H1 (cell line): ENCODE data around the gene KPNA6. TPM values are rescaled to one million over a fixed set of nuclear protein-coding genes. Genes with fewer than 3 reads are reported as not detected.

Experiments
- CTCF ChIA-PET: fragments of 300-600 bp; sonication (Branson Sonifier 250); formaldehyde crosslinking; loops from one replicate; lab custom pipeline; 2021; ENCODE audit not compliant: partially characterized antibody; lab: Charles Lee
- POLR2A ChIA-PET: fragments of 300-600 bp; sonication (Branson Sonifier 250); formaldehyde crosslinking; loops from one replicate; lab custom pipeline; 2021; ENCODE audit warnings: inconsistent platforms; ENCODE audit not compliant: partially characterized antibody; lab: Charles Lee
- DNase-seq, 2 experiments: peaks; one replicate each; pipeline versions ENCODE4 v3.0.0 to v3.0.0-alpha.2; 2010 to 2022; ENCODE audit warnings: low spot score in 2 of 2, low read depth in 1 of 2, mixed read lengths in 1 of 2
- FAIRE-seq: peaks from 2 replicates; lab custom pipeline; 2011; peaks lifted over from hg19 to GRCh38; lab: Jason Lieb, UNC
- H2AFZ ChIP-seq: 2 replicates; pipeline ENCODE4 v1.8.1; 2012; ENCODE audit warnings: low read length, inconsistent platforms
- H2AK5ac ChIP-seq: 2 replicates; pipeline ENCODE4 v1.6.1; 2013; ENCODE audit warnings: low read depth, low read length
- H2BK120ac ChIP-seq: replicated peaks from 2 replicates; pipeline ENCODE3; 2013; ENCODE audit warnings: low read depth, low read length, inconsistent platforms
- H2BK12ac ChIP-seq: 2 replicates; pipeline ENCODE4 v1.6.1; 2013; ENCODE audit warnings: low read depth, low read length
- H2BK15ac ChIP-seq: 2 replicates; pipeline ENCODE4 v1.6.1; 2013; ENCODE audit warnings: low read length
- H2BK20ac ChIP-seq: 2 replicates; pipeline ENCODE4 v1.6.1; 2013; ENCODE audit warnings: low read length
- H2BK5ac ChIP-seq: 2 replicates; pipeline ENCODE4 v1.6.1; 2013; ENCODE audit warnings: low read depth, low read length
- H3K14ac ChIP-seq: 2 replicates; pipeline ENCODE4 v1.6.1; 2013; ENCODE audit warnings: inconsistent platforms; ENCODE audit not compliant: insufficient read length
- H3K18ac ChIP-seq: 2 replicates; pipeline ENCODE4 v1.6.1; 2013; ENCODE audit warnings: low read length; ENCODE audit errors: extremely low read depth
- H3K23ac ChIP-seq: 2 replicates; pipeline ENCODE4 v1.6.1; 2013; ENCODE audit warnings: inconsistent platforms; ENCODE audit not compliant: insufficient read length
- H3K23me2 ChIP-seq: 2 replicates; pipeline ENCODE4 v1.6.1; 2013; ENCODE audit warnings: low read depth, low read length
- H3K27ac ChIP-seq: 2 replicates; pipeline ENCODE4 v1.6.1; 2011; ENCODE audit warnings: low read depth, low read length, inconsistent platforms
- H3K27me3 ChIP-seq, 4 experiments: replicated peaks in 1 of 4; 1 replicate in 1 of 4; 2 replicates in 3 of 4; pipeline versions ENCODE4 v1.6.1 to v1.8.1; 2011 to 2013; ENCODE audit warnings: low read length in 3 of 4, mild to moderate bottlenecking in 3 of 4, inconsistent platforms in 2 of 4, mixed read lengths in 2 of 4, moderate library complexity in 1 of 4; ENCODE audit not compliant: control insufficient read depth in 3 of 4, insufficient read depth in 3 of 4; ENCODE audit errors: extremely low read depth in 1 of 4
- H3K36me3 ChIP-seq, 4 experiments: 2 replicates each; pipeline versions ENCODE4 v1.6.1 to v1.8.1; 2011 to 2013; ENCODE audit warnings: mild to moderate bottlenecking in 4 of 4, low read length in 3 of 4, moderate library complexity in 2 of 4, control low read depth in 1 of 4, inconsistent platforms in 1 of 4; ENCODE audit not compliant: insufficient read depth in 4 of 4, control insufficient read depth in 2 of 4
- H3K4ac ChIP-seq: replicated peaks from 2 replicates; pipeline ENCODE3; 2013; ENCODE audit warnings: low read length, low read depth, mixed read lengths, inconsistent platforms; ENCODE audit not compliant: insufficient read length
- H3K4me1 ChIP-seq, 4 experiments: replicated peaks in 1 of 4; 1 replicate in 1 of 4; 2 replicates in 3 of 4; pipeline versions ENCODE4 v1.6.1 to v1.8.1; 2011 to 2013; ENCODE audit warnings: low read length in 3 of 4, inconsistent platforms in 2 of 4, mixed read lengths in 1 of 4; ENCODE audit not compliant: insufficient read depth in 4 of 4, control insufficient read depth in 3 of 4
- H3K4me2 ChIP-seq, 2 experiments: 2 replicates each; pipeline versions ENCODE4 v1.6.1 to v1.8.1; 2011 to 2013; ENCODE audit warnings: low read depth in 2 of 2, low read length in 2 of 2, control low read depth in 1 of 2, inconsistent platforms in 1 of 2, mild to moderate bottlenecking in 1 of 2; ENCODE audit not compliant: insufficient read depth in 1 of 2
- H3K4me3 ChIP-seq, 4 experiments: fragments of 200-600, 300-600 bp in 1 of 4; sonication (generic), shearing (Covaris generic), sonication (Bioruptor Twin) in 1 of 4; 2 replicates each; pipeline versions ENCODE4 v1.5.1 to v1.8.1; 2011 to 2016; ENCODE audit warnings: low read length in 4 of 4, low read depth in 3 of 4, control low read depth in 2 of 4, inconsistent platforms in 2 of 4, mild to moderate bottlenecking in 2 of 4, mixed read lengths in 1 of 4, moderate library complexity in 1 of 4; ENCODE audit not compliant: insufficient read depth in 2 of 4; ENCODE audit errors: extremely low read depth in 1 of 4
- H3K56ac ChIP-seq: replicated peaks from 2 replicates; pipeline ENCODE3; 2013; ENCODE audit warnings: low read depth, mild to moderate bottlenecking, mixed read lengths, low read length, inconsistent platforms; ENCODE audit not compliant: insufficient read length
- H3K79me1 ChIP-seq: 2 replicates; pipeline ENCODE4 v1.6.1; 2013; ENCODE audit warnings: low read depth, low read length, control low read depth
- H3K79me2 ChIP-seq, 2 experiments: 2 replicates each; pipeline versions ENCODE4 v1.6.1 to v1.8.1; 2012 to 2013; ENCODE audit warnings: low read length in 2 of 2, mild to moderate bottlenecking in 2 of 2, inconsistent platforms in 1 of 2; ENCODE audit not compliant: insufficient read depth in 2 of 2, control insufficient read depth in 1 of 2
- H3K9ac ChIP-seq, 4 experiments: replicated peaks in 1 of 4; 1 replicate in 1 of 4; 2 replicates in 3 of 4; pipeline versions ENCODE4 v1.6.1 to v1.8.1; 2011 to 2013; ENCODE audit warnings: low read depth in 3 of 4, low read length in 3 of 4, control low read depth in 2 of 4, mild to moderate bottlenecking in 2 of 4, moderate library complexity in 2 of 4, inconsistent platforms in 1 of 4; ENCODE audit errors: extremely low read depth in 1 of 4
- H3K9me3 ChIP-seq, 2 experiments: 2 replicates each; pipeline versions ENCODE4 v1.6.1 to v1.8.1; 2012 to 2013; ENCODE audit warnings: mild to moderate bottlenecking in 2 of 2, moderate library complexity in 2 of 2, control low read depth in 1 of 2, inconsistent platforms in 1 of 2, low read depth in 1 of 2, low read length in 1 of 2, mixed read lengths in 1 of 2; ENCODE audit not compliant: insufficient read depth in 2 of 2
- H4K20me1 ChIP-seq, 2 experiments: replicated peaks in 1 of 2; 2 replicates each; pipeline versions ENCODE3 to v1.8.1; 2011 to 2013; ENCODE audit warnings: inconsistent platforms in 2 of 2, low read length in 2 of 2, mild to moderate bottlenecking in 1 of 2; ENCODE audit not compliant: insufficient read depth in 2 of 2, control insufficient read depth in 1 of 2
- H4K5ac ChIP-seq: 2 replicates; pipeline ENCODE4 v1.6.1; 2013; ENCODE audit warnings: low read length, low read depth, mixed read lengths, inconsistent platforms; ENCODE audit not compliant: insufficient read length
- H4K8ac ChIP-seq: 2 replicates; pipeline ENCODE4 v1.8.0; 2013; ENCODE audit warnings: mild to moderate bottlenecking, moderate library complexity, low read length, inconsistent platforms; ENCODE audit not compliant: insufficient read depth; ENCODE audit errors: extremely low read depth
- H4K91ac ChIP-seq: replicated peaks from 2 replicates; pipeline ENCODE3; 2013; ENCODE audit warnings: low read length, mixed read lengths, inconsistent platforms; ENCODE audit not compliant: insufficient read length
- HDAC2 ChIP-seq, 2 experiments: fragments of 300-600 bp in 1 of 2; sonication (generic) in 1 of 2; IDR thresholded peaks; 2 replicates each; pipeline ENCODE4 v1.6.1; 2011 to 2012; ENCODE audit warnings: low read depth in 2 of 2, low read length in 2 of 2, mild to moderate bottlenecking in 2 of 2, moderate library complexity in 2 of 2, borderline replicate concordance in 1 of 2, inconsistent platforms in 1 of 2
- KDM5A ChIP-seq: fragments of 200-600 bp; IDR thresholded peaks from 2 replicates; pipeline ENCODE4 v1.7.1; 2012; ENCODE audit warnings: mild to moderate bottlenecking, low read length, inconsistent platforms, mixed read lengths
- MAFK ChIP-seq: IDR thresholded peaks from 2 replicates; pipeline ENCODE4 v1.6.1; 2012; ENCODE audit warnings: low read depth, mild to moderate bottlenecking, improper control_type of control experiment, low read length
- PHF8 ChIP-seq: fragments of 200-600 bp; sonication (generic); conservative IDR thresholded peaks from 2 replicates; pipeline ENCODE4 v1.7.1; 2012; ENCODE audit warnings: low read depth, mild to moderate bottlenecking, inconsistent platforms, low read length, moderate library complexity
- POLR2AphosphoS5 ChIP-seq: IDR thresholded peaks from 2 replicates; pipeline ENCODE4 v1.6.1; 2011; ENCODE audit warnings: low read depth, low read length
- RAD21 ChIP-seq, 2 experiments: IDR thresholded peaks in 1 of 2; conservative IDR thresholded peaks in 1 of 2; 2 replicates each; pipeline ENCODE4 v1.6.1; 2011; ENCODE audit warnings: low read depth in 2 of 2, low read length in 2 of 2, improper control_type of control experiment in 1 of 2, inconsistent platforms in 1 of 2, mild to moderate bottlenecking in 1 of 2, moderate library complexity in 1 of 2
- SIRT6 ChIP-seq: IDR thresholded peaks from one replicate; pipeline ENCODE4 v1.7.1; 2012; ENCODE audit warnings: low read length, inconsistent platforms
- SIX5 ChIP-seq: IDR thresholded peaks from 2 replicates; pipeline ENCODE4 v1.6.1; 2011; ENCODE audit warnings: mild to moderate bottlenecking, low read depth, low read length
- WGBS, 2 experiments: shearing (Covaris generic) in 1 of 2; methylation state at CpG; one replicate each; pipeline versions ENCODE4 v1.1.6 to v1.1.7; 2013 to 2015; ENCODE audit warnings: low lambda C conversion rate in 2 of 2, mixed read lengths in 2 of 2, inconsistent platforms in 1 of 2, low coverage in 1 of 2, missing lambda C conversion rate in 1 of 2; ENCODE audit not compliant: insufficient replicate concordance in 2 of 2, insufficient coverage in 1 of 2, insufficient read length in 1 of 2; ENCODE audit errors: extremely low coverage in 1 of 2, missing lambda C conversion rate in 1 of 2; 5-methylcytosine and 5-hydroxymethylcytosine counted together
- polyA plus RNA-seq, 7 experiments: library from polyadenylated mRNA; depleted of rRNA in 3 of 7; stranded (reverse) in 5 of 7; unstranded in 2 of 7; fragments of >200 nt in 5 of 7; fragments of 200-250 nt in 2 of 7; gene quantifications; 1 replicate in 5 of 7; 2 replicates in 1 of 7; 4 replicates in 1 of 7; pipeline versions ENCODE4 v1.2.1 to v1.2.3, GENCODE V29; 2011 to 2013; ENCODE audit warnings: missing spikeins in 2 of 7, mixed read lengths in 2 of 7
- total RNA-seq: library from RNA; stranded (reverse); fragmentation: NEBNext Ultra II Directional; extraction: Animal tissue kit (Norgen Biotek cat#: 25700); gene quantifications from 2 replicates; pipeline ENCODE4 v1.2.1, GENCODE V29; 2021

The KPNA6 gene
- total and polyA plus RNA-seq, 2 of the 8 experiments (the other 6 are each of a cell fraction or from before 2014, with no cell fraction given): 24.2 to 120 TPM

GRCh38 chr1:32186077-32186476 is 78.2 kb downstream of the KPNA6 start:
- H2BK20ac ChIP-seq: no peak overlapping the region
- H3K79me1 ChIP-seq: peaks cover 3% of the 10 kb centered on the region; the same call in 1 of the 2 replicates
- no peak overlapping the region for H3K18ac ChIP-seq
- TF ChIP-seq MAFK (no peak), PHF8 (no peak), SIRT6 (no peak), RAD21 (IDR thresholded peaks at IDR 0.05 in 1 of 2, conservative IDR thresholded peaks at IDR 0.05 in 1 of 2; ENCODE audit: low read depth in 2 of 2, low read length in 2 of 2) (no peak), POLR2AphosphoS5 (no peak), KDM5A (no peak), HDAC2 (IDR thresholded peaks at IDR 0.05; ENCODE audit: borderline replicate concordance in 1 of 2, low read depth in 2 of 2, low read length in 2 of 2) (no peak), SIX5 (no peak)
- H4K91ac ChIP-seq: no peak overlapping the region
- H3K27me3 ChIP-seq: no peaks in the 10 kb centered on the region
- H2AFZ ChIP-seq: no peak overlapping the region
- no peak overlapping the region for H3K4ac ChIP-seq
- H3K56ac ChIP-seq: no peak overlapping the region
- H3K23ac ChIP-seq: no peak overlapping the region
- H2BK5ac ChIP-seq: 0 out of 2 replicates have a peak overlapping the region, but pooled peaks have one; percentile 68
- H4K20me1 ChIP-seq: peaks cover 4 to 11% of the 10 kb centered on the region in 2 experiments
- no peaks in the 10 kb centered on the region for H3K9me3 ChIP-seq
- no peak overlapping the region for H4K5ac ChIP-seq
- H3K27ac ChIP-seq: no peak overlapping the region
- FAIRE-seq: no peak
- H3K4me1 ChIP-seq: no peaks in the 10 kb centered on the region; a peak in 2 of 7 replicates
- no peak overlapping the region for H3K4me3 ChIP-seq
- ChIA-PET CTCF (no interaction called here), POLR2A (interaction anchor here (0.6 to 21.3 kb wide), 9 partner anchors 2 to 150 kb away, joined by 3 to 332 read pairs (median 3); partner anchors contain the start of genes CCDC28B, IQCC, MARCKSL1 and TXLNA)
- H3K79me2 ChIP-seq: peaks cover 7 to 34% of the 10 kb centered on the region in 2 experiments
- no peak overlapping the region for H2BK12ac ChIP-seq
- WGBS, 2 experiments: 93% methylated on average over 2 of the region's 2 CpGs; no CpG with 5 or more reads in 1 of the 2 experiments
- peaks cover 36 to 77% (median 68%) of the 10 kb centered on the region in 4 experiments for H3K36me3 ChIP-seq
- H2BK15ac ChIP-seq: no peak overlapping the region; the same call in 1 of the 2 replicates
- no peak overlapping the region for H3K14ac ChIP-seq
- no peak for DNase-seq
- no peak overlapping the region for H2BK120ac ChIP-seq
- no peak overlapping the region for H3K9ac ChIP-seq
- H4K8ac ChIP-seq: no peak overlapping the region
- no peaks in the 10 kb centered on the region for H3K23me2 ChIP-seq
- H3K4me2 ChIP-seq: no peak overlapping the region
- no peak overlapping the region for H2AK5ac ChIP-seq
